K562 (cell line): ENCODE measurements around the gene SEC14L1. TPM values are rescaled to one million over a fixed set of nuclear protein-coding genes. Genes with fewer than 3 reads are reported as not detected.

Source experiments
- ATAC-seq: fragments of 200-7000 bp; cut with Tn5 transposase; 3 replicates; pipeline ENCODE4 v1.9.1; 2020; ENCODE audit warnings: moderate library complexity
- BruUV-seq: library from RNA; stranded (reverse); fragments of 400-500 nt; replicated peaks from 2 replicates; lab custom pipeline; 2021; lab: Mats Ljungman, UMichigan
- CTCF ChIA-PET: fragments of 300-600 bp; formaldehyde crosslinking; extraction: SDS; loops from one replicate; lab custom pipeline; 2021; ENCODE audit warnings: low intra/inter-chr PET ratio; lab: Yijun Ruan, JAX
- POLR2A ChIA-PET: fragments of 300-600, 350-650 bp; sonication (Branson Sonifier 250); formaldehyde crosslinking; extraction: SDS; loops from one replicate; lab custom pipeline; 2021; ENCODE audit warnings: antibody characterized with exemption, inconsistent platforms; lab: Yijun Ruan, JAX
- DNase-seq, 4 experiments: peaks; one replicate each; pipeline versions ENCODE4 v3.0.0 to v3.0.0-alpha.2; 2011 to 2018; ENCODE audit warnings: low spot score in 3 of 4, mixed read lengths in 3 of 4; ENCODE audit errors: extremely low read depth in 1 of 4
- FAIRE-seq: peaks from 2 replicates; lab custom pipeline; 2011; peaks lifted over from hg19 to GRCh38; lab: Jason Lieb, UNC
- H2AFZ ChIP-seq: 2 replicates; pipeline ENCODE4 v1.6.0; 2011; ENCODE audit warnings: low read depth, low read length, control low read depth, inconsistent platforms
- H3K27ac ChIP-seq: fragments of 200-600 bp; 3 replicates; pipeline ENCODE4 v1.8.0; 2011; ENCODE audit warnings: low read depth, mild to moderate bottlenecking, control low read depth, inconsistent platforms, low read length, moderate library complexity, mixed read lengths; ENCODE audit errors: extremely low read depth
- H3K27me3 ChIP-seq, 2 experiments: fragments of 300-600 bp in 1 of 2; 2 replicates in 1 of 2; 3 replicates in 1 of 2; pipeline versions ENCODE4 v1.6.0 to v1.8.0; 2011; ENCODE audit warnings: inconsistent platforms in 2 of 2, low read length in 2 of 2, mild to moderate bottlenecking in 1 of 2, mixed read lengths in 1 of 2, moderate library complexity in 1 of 2; ENCODE audit not compliant: control insufficient read depth in 2 of 2, insufficient read depth in 2 of 2
- H3K36me3 ChIP-seq: fragments of 300-600 bp; 3 replicates; pipeline ENCODE4 v1.8.0; 2011; ENCODE audit warnings: mild to moderate bottlenecking, low read length, inconsistent platforms; ENCODE audit not compliant: control insufficient read depth, insufficient read depth
- H3K4me1 ChIP-seq, 2 experiments: fragments of 200-600 bp in 1 of 2; replicated peaks in 1 of 2; 2 replicates in 1 of 2; 3 replicates in 1 of 2; pipeline versions ENCODE4 v1.5.1 to v1.8.0; 2011; ENCODE audit warnings: inconsistent platforms in 2 of 2, low read length in 2 of 2, mild to moderate bottlenecking in 1 of 2, mixed read lengths in 1 of 2, moderate library complexity in 1 of 2; ENCODE audit not compliant: control insufficient read depth in 2 of 2, insufficient read depth in 2 of 2
- H3K4me2 ChIP-seq: 2 replicates; pipeline ENCODE4 v1.6.1; 2011; ENCODE audit warnings: low read length, control low read depth, inconsistent platforms, mixed read lengths; ENCODE audit not compliant: insufficient read depth
- H3K4me3 ChIP-seq: fragments of 200-600 bp; sonication (generic), shearing (Covaris generic); 2 replicates; pipeline ENCODE4 v1.5.1; 2016; ENCODE audit warnings: control low read depth, inconsistent platforms
- H3K79me2 ChIP-seq: fragments of 200-600 bp; 3 replicates; pipeline ENCODE4 v1.8.0; 2011; ENCODE audit warnings: low read length, inconsistent platforms; ENCODE audit not compliant: control insufficient read depth, insufficient read depth
- H3K9ac ChIP-seq, 2 experiments: 2 replicates each; pipeline versions ENCODE4 v1.6.0 to v1.6.1; 2011; ENCODE audit warnings: low read depth in 2 of 2, low read length in 2 of 2, control low read depth in 1 of 2, inconsistent platforms in 1 of 2, mild to moderate bottlenecking in 1 of 2, mixed read lengths in 1 of 2; ENCODE audit not compliant: insufficient read depth in 1 of 2
- H3K9me1 ChIP-seq: one replicate; pipeline ENCODE4 v1.6.0; 2011; ENCODE audit warnings: inconsistent platforms, mild to moderate bottlenecking, low read length, moderate library complexity; ENCODE audit not compliant: control insufficient read depth, insufficient read depth
- H3K9me3 ChIP-seq: replicated peaks from 2 replicates; pipeline ENCODE4 v1.5.1; 2011; ENCODE audit warnings: low read depth, low read length, inconsistent platforms; ENCODE audit not compliant: control insufficient read depth, insufficient read depth
- H4K20me1 ChIP-seq: replicated peaks from 2 replicates; pipeline ENCODE4 v1.6.1; 2011; ENCODE audit warnings: low read length, inconsistent platforms, mixed read lengths; ENCODE audit not compliant: control insufficient read depth, insufficient read depth
- ASH1L ChIP-seq: fragments of 450-650 bp; IDR thresholded peaks from 2 replicates; pipeline ENCODE4 v1.6.1; 2018; ENCODE audit warnings: borderline replicate concordance, mild to moderate bottlenecking, low read depth; ENCODE audit not compliant: partially characterized antibody
- GTF2A2 ChIP-seq: IDR thresholded peaks from 2 replicates; pipeline ENCODE4 v1.6.1; 2016; ENCODE audit warnings: mild to moderate bottlenecking, missing genetic modification characterization, missing compliant biosample characterization
- LCOR ChIP-seq: sonication (generic); formaldehyde crosslinking; IDR thresholded peaks from 2 replicates; pipeline ENCODE4 v1.8.0; 2022; ENCODE audit warnings: mild to moderate bottlenecking, missing genetic modification reagents
- MYC ChIP-seq, 2 experiments: fragments of 250-450 bp in 1 of 2; sonication (Bioruptor Pico) in 1 of 2; IDR thresholded peaks; 2 replicates each; pipeline versions ENCODE4 v1.5.1 to v1.6.1; 2012 to 2021; ENCODE audit warnings: low read depth in 2 of 2, borderline replicate concordance in 1 of 2, improper control_type of control experiment in 1 of 2, low read length in 1 of 2, mild to moderate bottlenecking in 1 of 2, moderate library complexity in 1 of 2
- WGBS: fragments of 100-300 bp; shearing (Covaris generic); methylation state at CpG from one replicate; pipeline ENCODE4 v1.1.6; 2016; ENCODE audit warnings: low coverage, mixed read lengths; ENCODE audit not compliant: insufficient coverage; ENCODE audit errors: missing lambda C conversion rate; 5-methylcytosine and 5-hydroxymethylcytosine counted together
- in situ Hi-C: fragments of 300-500 bp; cut with MboI; formaldehyde crosslinking; loops from 4 replicates; pipeline ENCODE4 v1.15.0; 2018; ENCODE audit warnings: inconsistent platforms, mixed read lengths
- intact Hi-C: fragments of 100-400 bp; cut with micrococcal nuclease; formaldehyde crosslinking; loops from 2 replicates; pipeline ENCODE4 v1.14.2; 2022
- polyA plus RNA-seq, 8 experiments: library from polyadenylated mRNA; depleted of rRNA in 4 of 8; stranded (reverse) in 5 of 8; unstranded in 3 of 8; fragments of >200 nt; fragmentation: Nextera tagmentation in 2 of 8; fragmentation: Illumina TruSeq in 1 of 8; extraction: Ambion mirVana in 2 of 8; extraction: Trizol in 1 of 8; gene quantifications; 2 replicates each; pipeline versions ENCODE4 v1.2.1 to v1.2.3, GENCODE V29; 2011 to 2014; ENCODE audit warnings: inconsistent platforms in 1 of 8, missing spikeins in 1 of 8
- total RNA-seq, 7 experiments: library from RNA; depleted of rRNA in 6 of 7; stranded (reverse); fragments of >200 nt in 6 of 7; fragmentation: Illumina TruSeq in 2 of 7; extraction: Trizol in 2 of 7; gene quantifications; 2 replicates each; pipeline versions ENCODE4 v1.2.1 to v1.2.3, GENCODE V29; 2011 to 2021; ENCODE audit warnings: low replicate concordance in 1 of 7

Gene SEC14L1
- total and polyA plus RNA-seq, 9 of the 15 experiments (the other 6 are each of a cell fraction or from before 2014, with no cell fraction given), result 3.1 to 39.7 (median 15.2) TPM

DNA sequence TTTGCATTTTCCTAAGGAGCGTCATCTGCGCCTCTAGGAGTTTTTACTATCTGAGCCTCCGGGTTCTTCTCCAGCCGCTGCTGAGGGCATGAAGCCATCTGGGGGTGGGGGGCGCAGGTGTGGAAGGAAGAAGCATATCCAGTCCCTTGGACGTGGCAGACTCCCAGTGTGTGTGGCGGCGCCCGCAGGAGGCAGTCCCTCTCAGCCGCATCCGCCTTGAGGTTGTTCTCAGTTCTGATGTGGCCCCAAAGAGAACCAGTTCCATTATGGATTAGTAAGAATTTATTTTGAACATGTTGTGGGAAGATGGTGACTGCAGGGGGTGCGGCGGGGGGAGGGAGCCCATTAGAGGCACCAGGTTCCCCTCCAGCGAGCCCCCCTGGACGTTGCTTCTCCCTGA lies 100.2 kb downstream of the SEC14L1 start:
- WGBS, result 70% methylated on average over 13 of the region's 15 CpGs

GRCh38 chr17:77242118-77242851 lies 101.5 kb downstream of the SEC14L1 start:
- H4K20me1 ChIP-seq, result no peaks in the 10 kb centered on the region
- no peaks in the 10 kb centered on the region for H3K36me3 ChIP-seq
- no peaks in the 10 kb centered on the region; a peak in 2 of 5 replicates for H3K27me3 ChIP-seq
- no TSS peak for BruUV-seq
- POLR2A ChIA-PET, result interaction anchor here (1.0 kb wide), 1 partner anchor 153 kb away, joined by 3 read pairs; no protein-coding TSS in a partner anchor
- FAIRE-seq (no peak), ATAC-seq (no peak), DNase-seq (no peak)
- H3K4me2 ChIP-seq, result no peak overlapping the region
- H2AFZ ChIP-seq, result peak overlapping the region; percentile 25
- H3K79me2 ChIP-seq, result no peaks in the 10 kb centered on the region
- peaks cover 2% of the 10 kb centered on the region for H3K9me1 ChIP-seq
- H3K9ac ChIP-seq, result no peak overlapping the region; a peak in 1 of 4 replicates
- H3K4me1 ChIP-seq, result peaks cover 2 to 30% of the 10 kb centered on the region in 2 experiments; a peak in 3 of 5 replicates
- intact Hi-C loops, result no loop called here
- WGBS, result 33% methylated on average over 20 of the region's 23 CpGs
- no peak overlapping the region for H3K4me3 ChIP-seq
- CTCF ChIA-PET, result no interaction called here
- in situ Hi-C loops, result no loop called here
- H3K9me3 ChIP-seq, result no peaks in the 10 kb centered on the region; the same call in 1 of the 2 replicates
- H3K27ac ChIP-seq, result no peak overlapping the region
- no peak for TF ChIP-seq GTF2A2 (tag)

More for the DNA sequence above, 100.2 kb downstream of the SEC14L1 start:
- in situ Hi-C loops (no loop called here), intact Hi-C loops (no loop called here)
- H3K36me3 ChIP-seq, result no peaks in the 10 kb centered on the region
- BruUV-seq, result no TSS peak
- H2AFZ ChIP-seq, result peak overlapping the region; percentile 39; the same call in 1 of the 2 replicates
- no peaks in the 10 kb centered on the region for H3K9me1 ChIP-seq
- DNase-seq (no peak), FAIRE-seq (no peak), ATAC-seq (no peak; the same call in 2 of the 3 replicates)
- H3K4me2 ChIP-seq, result no peak overlapping the region
- no peak overlapping the region for H3K4me3 ChIP-seq
- ChIA-PET CTCF (no interaction called here), POLR2A (no interaction called here)
- H3K9me3 ChIP-seq, result no peaks in the 10 kb centered on the region; the same call in 1 of the 2 replicates
- H3K4me1 ChIP-seq, result peaks cover 2 to 20% of the 10 kb centered on the region in 2 experiments; a peak in 3 of 5 replicates
- no peaks in the 10 kb centered on the region for H4K20me1 ChIP-seq
- H3K9ac ChIP-seq, result 0 out of 4 replicates have a peak overlapping the region, but pooled peaks of 1 of the 2 experiments have one; percentile 36
- no peak for TF ChIP-seq MYC (IDR thresholded peaks at IDR 0.05; ENCODE audit: low read depth, low read length)
- TF ChIP-seq MYC (CRISPR knock-in tag; IDR thresholded peaks at IDR 0.05; ENCODE audit: borderline replicate concordance, low read depth), result no peak
- TF ChIP-seq LCOR, result no peak
- TF ChIP-seq ASH1L, result no peak
- no peak overlapping the region for H3K27ac ChIP-seq
- H3K27me3 ChIP-seq, result no peaks in the 10 kb centered on the region; a peak in 2 of 5 replicates
- H3K79me2 ChIP-seq, result no peaks in the 10 kb centered on the region
